SU-DHL-6 (cell line): ENCODE data around the gene OR7A17.

Experiments used
- H2AFZ ChIP-seq: fragments of 200-600 bp; sonication (generic); 2 replicates; pipeline ENCODE4 v1.6.1; 2014; ENCODE audit warnings: low read depth, mild to moderate bottlenecking, moderate library complexity, mixed read lengths, antibody characterized with exemption, low read length; ENCODE audit not compliant: severe bottlenecking
- H3F3A ChIP-seq: fragments of 200-600 bp; shearing (Covaris generic); 2 replicates; pipeline ENCODE4 v1.6.0; 2016; ENCODE audit warnings: antibody characterized with exemption, mild to moderate bottlenecking; ENCODE audit not compliant: insufficient read depth
- H3K27ac ChIP-seq: fragments of 200-600 bp; sonication (generic); 2 replicates; pipeline ENCODE4 v1.5.1; 2016; ENCODE audit warnings: low read depth, mild to moderate bottlenecking, low read length, moderate library complexity, mixed read lengths
- H3K27me3 ChIP-seq: fragments of 200-600 bp; sonication (generic), shearing (Covaris generic); 2 replicates; pipeline ENCODE4 v1.6.0; 2014; ENCODE audit warnings: mild to moderate bottlenecking, low read length
- H3K36me3 ChIP-seq: fragments of 200-600 bp; sonication (generic); 2 replicates; pipeline ENCODE4 v1.6.1; 2014; ENCODE audit warnings: mild to moderate bottlenecking, low read length, mixed read lengths
- H3K4me2 ChIP-seq: fragments of 300-600, 200-600 bp; shearing (Covaris generic), sonication (generic); 2 replicates; pipeline ENCODE4 v1.6.0; 2014; ENCODE audit warnings: low read length, low read depth, mild to moderate bottlenecking; ENCODE audit not compliant: poor library complexity, severe bottlenecking
- H3K4me3 ChIP-seq: fragments of 200-600 bp; sonication (generic); 2 replicates; pipeline ENCODE4 v1.5.1; 2014; ENCODE audit warnings: antibody characterized with exemption, low read length, mild to moderate bottlenecking, mixed read lengths; ENCODE audit not compliant: insufficient read depth, poor library complexity, severe bottlenecking
- H3K79me2 ChIP-seq: fragments of 200-600 bp; sonication (generic); 2 replicates; pipeline ENCODE4 v1.6.1; 2014; ENCODE audit warnings: mild to moderate bottlenecking, low read length, moderate library complexity; ENCODE audit not compliant: insufficient read depth
- H3K9ac ChIP-seq: fragments of 200-600 bp; sonication (generic); 2 replicates; pipeline ENCODE4 v1.7.0; 2014; ENCODE audit warnings: mild to moderate bottlenecking, low read length
- H3K9me2 ChIP-seq: fragments of 200-600 bp; sonication (generic); replicated peaks from 2 replicates; pipeline ENCODE4 v1.6.1; 2014; ENCODE audit warnings: low read length; ENCODE audit not compliant: insufficient read depth
- H3K9me3 ChIP-seq: fragments of 200-600 bp; sonication (generic); 2 replicates; pipeline ENCODE4 v1.6.1; 2014; ENCODE audit warnings: low read length, mixed read lengths; ENCODE audit not compliant: insufficient read depth
- H4K20me1 ChIP-seq: fragments of 200-600 bp; sonication (generic); 2 replicates; pipeline ENCODE4 v1.6.1; 2014; ENCODE audit warnings: low read depth, mild to moderate bottlenecking, antibody characterized with exemption, low read length, moderate library complexity, mixed read lengths
- EZH2phosphoT487 ChIP-seq: fragments of 200-600 bp; sonication (generic), shearing (Covaris generic); conservative IDR thresholded peaks from 2 replicates; pipeline ENCODE4 v1.6.1; 2018; ENCODE audit warnings: mild to moderate bottlenecking, antibody characterized with exemption, low read length, moderate library complexity, mixed read lengths
- TF ChIP-seq, protein P1 (sequence below): fragments of 200-600 bp; sonication (generic); IDR thresholded peaks from one replicate; pipeline ENCODE4 v1.5.1; 2017; ENCODE audit warnings: antibody characterized with exemption, mild to moderate bottlenecking, low read length, moderate library complexity; ENCODE audit not compliant: insufficient read depth, poor library complexity, severe bottlenecking

OR7A17 gene

GRCh38 chr19:14915116-14915515, 29.2 kb upstream of the OR7A17 start:
- H3K27ac ChIP-seq, result no peak overlapping the region
- no peaks in the 10 kb centered on the region for H3F3A ChIP-seq
- H3K9me2 ChIP-seq, result no peaks in the 10 kb centered on the region
- no peak for TF ChIP-seq EZH2phosphoT487
- TF ChIP-seq, protein P1, sequence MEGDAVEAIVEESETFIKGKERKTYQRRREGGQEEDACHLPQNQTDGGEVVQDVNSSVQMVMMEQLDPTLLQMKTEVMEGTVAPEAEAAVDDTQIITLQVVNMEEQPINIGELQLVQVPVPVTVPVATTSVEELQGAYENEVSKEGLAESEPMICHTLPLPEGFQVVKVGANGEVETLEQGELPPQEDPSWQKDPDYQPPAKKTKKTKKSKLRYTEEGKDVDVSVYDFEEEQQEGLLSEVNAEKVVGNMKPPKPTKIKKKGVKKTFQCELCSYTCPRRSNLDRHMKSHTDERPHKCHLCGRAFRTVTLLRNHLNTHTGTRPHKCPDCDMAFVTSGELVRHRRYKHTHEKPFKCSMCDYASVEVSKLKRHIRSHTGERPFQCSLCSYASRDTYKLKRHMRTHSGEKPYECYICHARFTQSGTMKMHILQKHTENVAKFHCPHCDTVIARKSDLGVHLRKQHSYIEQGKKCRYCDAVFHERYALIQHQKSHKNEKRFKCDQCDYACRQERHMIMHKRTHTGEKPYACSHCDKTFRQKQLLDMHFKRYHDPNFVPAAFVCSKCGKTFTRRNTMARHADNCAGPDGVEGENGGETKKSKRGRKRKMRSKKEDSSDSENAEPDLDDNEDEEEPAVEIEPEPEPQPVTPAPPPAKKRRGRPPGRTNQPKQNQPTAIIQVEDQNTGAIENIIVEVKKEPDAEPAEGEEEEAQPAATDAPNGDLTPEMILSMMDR, result no peak
- no peak overlapping the region for H3K4me3 ChIP-seq
- no peak overlapping the region for H3K9ac ChIP-seq
- H3K27me3 ChIP-seq, result no peaks in the 10 kb centered on the region
- no peak overlapping the region for H2AFZ ChIP-seq
- H3K36me3 ChIP-seq, result no peaks in the 10 kb centered on the region
- no peak overlapping the region for H3K4me2 ChIP-seq
- H3K9me3 ChIP-seq, result peaks cover 12% of the 10 kb centered on the region; the same call in 1 of the 2 replicates
- no peaks in the 10 kb centered on the region for H4K20me1 ChIP-seq
- H3K79me2 ChIP-seq, result no peaks in the 10 kb centered on the region

GRCh38 chr19:14906711-14907110, 20.8 kb upstream of the OR7A17 start:
- no peaks in the 10 kb centered on the region for H3K36me3 ChIP-seq
- H3K27me3 ChIP-seq, result no peaks in the 10 kb centered on the region
- no peaks in the 10 kb centered on the region for H3K79me2 ChIP-seq
- no peaks in the 10 kb centered on the region for H3K9me3 ChIP-seq
- H3K9ac ChIP-seq, result no peak overlapping the region
- H3F3A ChIP-seq, result no peaks in the 10 kb centered on the region
- H3K27ac ChIP-seq, result no peak overlapping the region
- H3K4me3 ChIP-seq, result no peak overlapping the region
- H3K4me2 ChIP-seq, result no peak overlapping the region
- H4K20me1 ChIP-seq, result no peaks in the 10 kb centered on the region
- H2AFZ ChIP-seq, result no peak overlapping the region
- H3K9me2 ChIP-seq, result no peaks in the 10 kb centered on the region
- no peak for TF ChIP-seq EZH2phosphoT487
- TF ChIP-seq, protein P1, result no peak

- Histone ChIP-seq H3F3A (no peaks in the 10 kb centered on the region), H4K20me1 (no peaks in the 10 kb centered on the region), H3K4me3 (no peak overlapping the region), H3K9me3 (no peaks in the 10 kb centered on the region), H3K79me2 (no peaks in the 10 kb centered on the region), H3K9ac (no peak overlapping the region), H3K36me3 (no peaks in the 10 kb centered on the region), H3K27me3 (no peaks in the 10 kb centered on the region), H3K27ac (no peak overlapping the region), H3K4me2 (no peak overlapping the region), H3K9me2 (no peaks in the 10 kb centered on the region), H2AFZ (no peak overlapping the region)
- TF ChIP-seq, protein P1, result no peak
- no peak for TF ChIP-seq EZH2phosphoT487
These were observed 15.8 kb upstream of the OR7A17 start for GRCh38 chr19:14901675-14902260.
